GM19452 (cell line): ENCODE results near the gene SLC22A5.

ENCODE experiments used
- ATAC-seq: cut with Tn5 transposase; IDR thresholded peaks from one replicate; pipeline ENCODE4 v1.9.1; 2021; ENCODE audit not compliant: unreplicated experiment

Gene SLC22A5

GRCh38 chr5:132364319-132364718 is 5.2 kb upstream of the SLC22A5 start:
- ATAC-seq: no peak

- no peak for ATAC-seq
Observed at GRCh38 chr5:132365213-132365612, 4.3 kb upstream of the SLC22A5 start.

GRCh38 chr5:132368186-132368585 is 1.3 kb upstream of the SLC22A5 start:
- no peak for ATAC-seq

- no peak for ATAC-seq
Observed at GRCh38 chr5:132369007-132369473, 470 bp upstream of the SLC22A5 start.

- no peak for ATAC-seq
Observed at GRCh38 chr5:132370181-132370970, 866 bp downstream of the SLC22A5 start.

- ATAC-seq: no peak
Observed at GRCh38 chr5:132370971-132371602, 1.6 kb downstream of the SLC22A5 start.

GRCh38 chr5:132371603-132371994 is 2.1 kb downstream of the SLC22A5 start:
- no peak for ATAC-seq

- no peak for ATAC-seq
Observed at GRCh38 chr5:132372127-132372526, 2.6 kb downstream of the SLC22A5 start.

GRCh38 chr5:132372542-132372941 is 3.0 kb downstream of the SLC22A5 start:
- ATAC-seq: no peak

GRCh38 chr5:132375957-132376356 is 6.4 kb downstream of the SLC22A5 start:
- no peak for ATAC-seq

- no peak for ATAC-seq
Observed at GRCh38 chr5:132376694-132377641, 7.5 kb downstream of the SLC22A5 start.

- ATAC-seq: no peak
Observed at GRCh38 chr5:132377738-132378137, 8.2 kb downstream of the SLC22A5 start.

GRCh38 chr5:132378580-132378979 is 9.1 kb downstream of the SLC22A5 start:
- no peak for ATAC-seq

- ATAC-seq: no peak
Observed at GRCh38 chr5:132380047-132380446, 10.5 kb downstream of the SLC22A5 start.

GRCh38 chr5:132380741-132381140 is 11.2 kb downstream of the SLC22A5 start:
- no peak for ATAC-seq

- ATAC-seq: no peak
Observed at GRCh38 chr5:132381614-132382013, 12.1 kb downstream of the SLC22A5 start.

GRCh38 chr5:132383261-132383660 is 13.8 kb downstream of the SLC22A5 start:
- no peak for ATAC-seq

GRCh38 chr5:132383984-132384383 is 14.5 kb downstream of the SLC22A5 start:
- ATAC-seq: no peak

- ATAC-seq: no peak
Observed at GRCh38 chr5:132384506-132385050, 15.1 kb downstream of the SLC22A5 start.

- peak; percentile 48 for ATAC-seq
Observed at GRCh38 chr5:132385326-132386105, 16.0 kb downstream of the SLC22A5 start.
